Activated CD4-positive, alpha-beta memory T cell treated with anti-CD3 and anti-CD28 coated beads for 36 hours (primary cell): ENCODE data around the gene LPO. TPM values are rescaled to one million over a fixed set of nuclear protein-coding genes. Genes with fewer than 3 reads are reported as not detected.

Source experiments
- CTCF ChIA-PET: fragments of 350-600 bp; sonication (Branson Sonifier 250); formaldehyde crosslinking; loops from one replicate; lab custom pipeline; 2021; ENCODE audit warnings: antibody characterized with exemption, inconsistent platforms; lab: Charles Lee
- POLR2A ChIA-PET: fragments of 350-600 bp; sonication (Branson Sonifier 250); formaldehyde crosslinking; loops from one replicate; lab custom pipeline; 2021; ENCODE audit warnings: antibody characterized with exemption; lab: Charles Lee
- DNase-seq: peaks from one replicate; pipeline ENCODE4 v3.0.0-alpha.2; 2020
- H3K27ac Mint-ChIP-seq: one replicate; pipeline ENCODE4 v1.8.0; 2021; ENCODE audit warnings: mixed read lengths
- H3K27me3 Mint-ChIP-seq: one replicate; pipeline ENCODE4 v1.8.0; 2021; ENCODE audit warnings: mixed read lengths
- H3K36me3 Mint-ChIP-seq: one replicate; pipeline ENCODE4 v1.8.0; 2021; ENCODE audit warnings: mixed read lengths
- H3K4me1 Mint-ChIP-seq: one replicate; pipeline ENCODE4 v1.8.0; 2021; ENCODE audit warnings: low read depth, mixed read lengths
- H3K4me3 Mint-ChIP-seq: one replicate; pipeline ENCODE4 v1.8.0; 2021; ENCODE audit warnings: mild to moderate bottlenecking, mixed read lengths
- H3K9me3 Mint-ChIP-seq: one replicate; pipeline ENCODE4 v1.8.0; 2021; ENCODE audit warnings: mixed read lengths
- intact Hi-C: fragments of 100-400 bp; cut with micrococcal nuclease; formaldehyde crosslinking; loops from one replicate; pipeline ENCODE4 v1.15.1; 2023
- total RNA-seq, 2 experiments: library from RNA; stranded (reverse); gene quantifications; one replicate each; pipeline ENCODE4 v1.2.3, GENCODE V29; 2021

LPO gene
- total RNA-seq, 2 experiments from 2014 or later: not detected

- DNase-seq: no peak
- Mint-ChIP-seq H3K27me3 (peaks cover 18% of the 10 kb centered on the region), H3K27ac (no peak overlapping the region), H3K4me3 (no peak overlapping the region), H3K9me3 (no peaks in the 10 kb centered on the region), H3K4me1 (no peaks in the 10 kb centered on the region), H3K36me3 (no peaks in the 10 kb centered on the region)
- intact Hi-C loops: no loop called here
- ChIA-PET POLR2A (no interaction called here), CTCF (no interaction called here)
These were observed 44.1 kb downstream of the LPO start for GRCh38 chr17:58282442-58282841.

GRCh38 chr17:58283674-58284612 lies 45.6 kb downstream of the LPO start:
- no peaks in the 10 kb centered on the region for H3K4me1 Mint-ChIP-seq
- CTCF ChIA-PET: interaction anchor here (1.1 to 1.6 kb wide), 2 partner anchors 20 to 34 kb away, joined by 3 to 6 read pairs; no protein-coding TSS in a partner anchor
- no peaks in the 10 kb centered on the region for H3K9me3 Mint-ChIP-seq
- no peak for DNase-seq
- no peak overlapping the region for H3K4me3 Mint-ChIP-seq
- H3K27ac Mint-ChIP-seq: no peak overlapping the region
- intact Hi-C loops: no loop called here
- POLR2A ChIA-PET: no interaction called here
- no peaks in the 10 kb centered on the region for H3K36me3 Mint-ChIP-seq
- H3K27me3 Mint-ChIP-seq: peaks cover 7% of the 10 kb centered on the region

GRCh38 chr17:58284613-58285421 lies 46.4 kb downstream of the LPO start:
- DNase-seq: no peak
- peaks cover 3% of the 10 kb centered on the region for H3K27me3 Mint-ChIP-seq
- CTCF ChIA-PET: interaction anchor here (1.1 to 1.6 kb wide), 2 partner anchors 19 to 35 kb away, joined by 3 to 6 read pairs; no protein-coding TSS in a partner anchor
- H3K4me1 Mint-ChIP-seq: no peaks in the 10 kb centered on the region
- H3K4me3 Mint-ChIP-seq: no peak overlapping the region
- intact Hi-C loops: no loop called here
- no peaks in the 10 kb centered on the region for H3K36me3 Mint-ChIP-seq
- POLR2A ChIA-PET: interaction anchor here (0.6 kb wide), 1 partner anchor 122 kb away, joined by 6 read pairs; no protein-coding TSS in a partner anchor
- H3K9me3 Mint-ChIP-seq: no peaks in the 10 kb centered on the region
- H3K27ac Mint-ChIP-seq: no peak overlapping the region

GRCh38 chr17:58285422-58285810 lies 47.0 kb downstream of the LPO start:
- Mint-ChIP-seq H3K27me3 (peaks cover 1% of the 10 kb centered on the region), H3K36me3 (no peaks in the 10 kb centered on the region), H3K4me3 (no peak overlapping the region), H3K27ac (no peak overlapping the region), H3K4me1 (no peaks in the 10 kb centered on the region), H3K9me3 (no peaks in the 10 kb centered on the region)
- intact Hi-C loops: no loop called here
- CTCF ChIA-PET: no interaction called here
- no peak for DNase-seq
- POLR2A ChIA-PET: no interaction called here

- POLR2A ChIA-PET: no interaction called here
- Mint-ChIP-seq H3K36me3 (no peaks in the 10 kb centered on the region), H3K27ac (no peak overlapping the region), H3K9me3 (no peaks in the 10 kb centered on the region), H3K27me3 (peaks cover 3% of the 10 kb centered on the region), H3K4me1 (no peaks in the 10 kb centered on the region), H3K4me3 (no peak overlapping the region)
- no peak for DNase-seq
- intact Hi-C loops: no loop called here
- CTCF ChIA-PET: interaction anchor here (0.7 kb wide), 1 partner anchor 95 kb away, joined by 4 read pairs; no protein-coding TSS in a partner anchor
These were observed 51.5 kb downstream of the LPO start for GRCh38 chr17:58289869-58290268.

- Mint-ChIP-seq H3K36me3 (no peaks in the 10 kb centered on the region), H3K9me3 (no peaks in the 10 kb centered on the region), H3K27me3 (peaks cover 3% of the 10 kb centered on the region), H3K27ac (no peak overlapping the region), H3K4me3 (no peak overlapping the region), H3K4me1 (no peaks in the 10 kb centered on the region)
- POLR2A ChIA-PET: no interaction called here
- CTCF ChIA-PET: interaction anchor here (2.0 kb wide), 1 partner anchor 13 kb away, joined by 10 read pairs; no protein-coding TSS in a partner anchor
- intact Hi-C loops: no loop called here
- DNase-seq: no peak
These were observed 52.9 kb downstream of the LPO start for GRCh38 chr17:58291246-58291645.

GRCh38 chr17:58294034-58294433 lies 55.6 kb downstream of the LPO start:
- Mint-ChIP-seq H3K36me3 (no peaks in the 10 kb centered on the region), H3K4me1 (no peaks in the 10 kb centered on the region), H3K27ac (no peak overlapping the region), H3K9me3 (no peaks in the 10 kb centered on the region), H3K4me3 (no peak overlapping the region), H3K27me3 (peaks cover 1% of the 10 kb centered on the region)
- ChIA-PET POLR2A (no interaction called here), CTCF (interaction anchor here (0.6 to 1.6 kb wide), 3 partner anchors 10 to 346 kb away, joined by 3 to 10 read pairs (median 3); no protein-coding TSS in a partner anchor)
- intact Hi-C loops: no loop called here
- DNase-seq: no peak

GRCh38 chr17:58300336-58300735 lies 62.0 kb downstream of the LPO start:
- no peak overlapping the region for H3K27ac Mint-ChIP-seq
- intact Hi-C loops: loop anchor here (5.0 kb wide), 1 partner anchor 117 kb away; the partner anchor contains the start of gene RNF43
- no peaks in the 10 kb centered on the region for H3K36me3 Mint-ChIP-seq
- no peaks in the 10 kb centered on the region for H3K27me3 Mint-ChIP-seq
- no peaks in the 10 kb centered on the region for H3K9me3 Mint-ChIP-seq
- ChIA-PET CTCF (no interaction called here), POLR2A (no interaction called here)
- no peak for DNase-seq
- H3K4me3 Mint-ChIP-seq: no peak overlapping the region
- H3K4me1 Mint-ChIP-seq: peaks cover 5% of the 10 kb centered on the region

- Mint-ChIP-seq H3K9me3 (no peaks in the 10 kb centered on the region), H3K4me1 (peaks cover 5% of the 10 kb centered on the region), H3K27ac (no peak overlapping the region), H3K4me3 (no peak overlapping the region), H3K36me3 (no peaks in the 10 kb centered on the region), H3K27me3 (no peaks in the 10 kb centered on the region)
- intact Hi-C loops: loop anchor here (5.0 kb wide), 1 partner anchor 116 kb away; the partner anchor contains the start of gene RNF43
- ChIA-PET POLR2A (interaction anchor here (1.2 kb wide), 1 partner anchor 16 kb away, joined by 3 read pairs; no protein-coding TSS in a partner anchor), CTCF (interaction anchor here (1.1 kb wide), 1 partner anchor 186 kb away, joined by 4 read pairs; the partner anchor contains the start of gene HSF5)
- DNase-seq: no peak
These were observed 63.2 kb downstream of the LPO start for GRCh38 chr17:58301504-58302150.

GRCh38 chr17:58302171-58302918 lies 64.0 kb downstream of the LPO start:
- Mint-ChIP-seq H3K4me1 (peaks cover 5% of the 10 kb centered on the region), H3K4me3 (no peak overlapping the region), H3K9me3 (no peaks in the 10 kb centered on the region), H3K36me3 (no peaks in the 10 kb centered on the region), H3K27me3 (no peaks in the 10 kb centered on the region), H3K27ac (no peak overlapping the region)
- intact Hi-C loops: loop anchor here (5.0 kb wide), 1 partner anchor 115 kb away; the partner anchor contains the start of gene RNF43
- no peak for DNase-seq
- CTCF ChIA-PET: interaction anchor here (0.8 to 6.7 kb wide), 4 partner anchors 14 to 185 kb away, joined by 3 to 76 read pairs (median 14); partner anchors contain the start of genes HSF5 and RNF43
- POLR2A ChIA-PET: interaction anchor here (1.2 kb wide), 1 partner anchor 15 kb away, joined by 3 read pairs; no protein-coding TSS in a partner anchor
